ENCODE data around the gene C11orf21.

The C11orf21 gene

DNA sequence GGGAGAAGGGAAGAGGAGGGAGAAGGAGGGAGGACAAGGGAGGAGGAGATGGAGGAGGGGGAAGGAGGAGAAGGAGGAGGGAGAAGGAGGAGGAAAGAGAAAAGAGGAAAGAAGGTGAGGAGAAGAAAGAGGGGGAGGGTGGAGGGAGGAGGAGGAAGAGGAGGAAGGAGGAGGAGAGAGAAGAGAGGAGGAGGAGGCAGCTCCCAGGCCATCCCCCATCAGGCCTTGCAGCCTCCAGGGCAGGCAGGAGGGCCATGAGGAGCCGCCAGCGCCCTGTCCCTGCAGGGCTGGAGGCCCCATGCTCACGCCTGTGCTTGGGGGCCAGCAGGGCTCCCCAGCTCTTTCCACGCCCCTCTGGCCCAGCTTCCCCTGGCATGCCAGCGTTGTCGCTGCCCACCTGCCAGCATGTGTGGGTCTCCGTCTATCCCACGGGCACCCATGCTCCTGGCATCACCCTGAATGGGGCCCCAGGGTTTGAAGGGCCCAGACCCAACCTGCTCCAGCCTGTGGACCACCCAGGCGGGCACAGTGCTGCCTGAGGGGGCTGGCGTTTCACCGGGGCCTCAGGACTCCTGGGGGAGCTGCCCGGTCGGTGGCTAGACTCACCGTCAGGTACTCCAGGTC, 5.3 kb upstream of the C11orf21 start:
- TF ChIP-seq, protein P1, sequence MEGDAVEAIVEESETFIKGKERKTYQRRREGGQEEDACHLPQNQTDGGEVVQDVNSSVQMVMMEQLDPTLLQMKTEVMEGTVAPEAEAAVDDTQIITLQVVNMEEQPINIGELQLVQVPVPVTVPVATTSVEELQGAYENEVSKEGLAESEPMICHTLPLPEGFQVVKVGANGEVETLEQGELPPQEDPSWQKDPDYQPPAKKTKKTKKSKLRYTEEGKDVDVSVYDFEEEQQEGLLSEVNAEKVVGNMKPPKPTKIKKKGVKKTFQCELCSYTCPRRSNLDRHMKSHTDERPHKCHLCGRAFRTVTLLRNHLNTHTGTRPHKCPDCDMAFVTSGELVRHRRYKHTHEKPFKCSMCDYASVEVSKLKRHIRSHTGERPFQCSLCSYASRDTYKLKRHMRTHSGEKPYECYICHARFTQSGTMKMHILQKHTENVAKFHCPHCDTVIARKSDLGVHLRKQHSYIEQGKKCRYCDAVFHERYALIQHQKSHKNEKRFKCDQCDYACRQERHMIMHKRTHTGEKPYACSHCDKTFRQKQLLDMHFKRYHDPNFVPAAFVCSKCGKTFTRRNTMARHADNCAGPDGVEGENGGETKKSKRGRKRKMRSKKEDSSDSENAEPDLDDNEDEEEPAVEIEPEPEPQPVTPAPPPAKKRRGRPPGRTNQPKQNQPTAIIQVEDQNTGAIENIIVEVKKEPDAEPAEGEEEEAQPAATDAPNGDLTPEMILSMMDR (IDR thresholded peaks at IDR 0.05) = no peak
- peaks cover 0 to 45% (median 38%) of the 10 kb centered on the region in 4 donors for H3K4me1 ChIP-seq
- peak in 1 of 2 donors; percentile 65 for DNase-seq
- no peaks in the 10 kb centered on the region for H3K9me3 ChIP-seq
- peaks cover 0 to 19% of the 10 kb centered on the region in 2 donors for H3K27me3 ChIP-seq
- H3K36me3 ChIP-seq = no peaks in the 10 kb centered on the region
- peak overlapping the region; percentile 21 to 54 for H3K27ac ChIP-seq
- no peak overlapping the region for H3K4me3 ChIP-seq
- intact Hi-C loops (cut with DNase I; ENCODE audit: low total_unique reads) = loop anchor here (10.0 kb wide), 1 partner anchor 588 kb away; no protein-coding TSS in a partner anchor

DNA sequence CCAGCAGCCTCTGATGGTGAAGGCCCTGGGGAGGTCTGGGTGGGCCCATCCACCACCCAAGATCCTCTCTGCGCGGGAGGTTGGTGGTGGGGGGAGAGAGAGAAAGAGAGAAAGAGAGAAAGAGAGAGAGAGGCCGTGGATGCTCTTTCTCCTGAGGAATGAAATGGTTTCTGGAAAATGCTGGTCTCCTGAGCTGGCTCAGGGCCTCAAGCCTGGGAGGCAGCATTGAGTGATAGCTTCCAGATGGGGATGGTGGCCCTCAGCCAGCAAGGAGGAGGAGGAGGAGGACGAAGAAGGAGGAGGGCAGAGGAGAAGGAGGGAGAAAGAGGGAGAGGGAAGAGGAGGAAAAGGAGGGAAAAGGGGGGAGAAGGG, 4.7 kb upstream of the C11orf21 start:
- Histone ChIP-seq H3K9me3 (no peaks in the 10 kb centered on the region), H3K36me3 (no peaks in the 10 kb centered on the region), H3K4me3 (no peak overlapping the region), H3K27ac (peak overlapping the region; percentile 41 to 62), H3K4me1 (peaks cover 0 to 42% (median 36%) of the 10 kb centered on the region in 4 donors), H3K27me3 (peaks cover 0 to 19% of the 10 kb centered on the region in 2 donors)
- DNase-seq = peak; percentile 60 to 77
- TF ChIP-seq, protein P1 (IDR thresholded peaks at IDR 0.05) = no peak
- intact Hi-C loops (cut with DNase I; ENCODE audit: low total_unique reads) = loop anchor here (10.0 kb wide), 1 partner anchor 588 kb away; no protein-coding TSS in a partner anchor

DNA sequence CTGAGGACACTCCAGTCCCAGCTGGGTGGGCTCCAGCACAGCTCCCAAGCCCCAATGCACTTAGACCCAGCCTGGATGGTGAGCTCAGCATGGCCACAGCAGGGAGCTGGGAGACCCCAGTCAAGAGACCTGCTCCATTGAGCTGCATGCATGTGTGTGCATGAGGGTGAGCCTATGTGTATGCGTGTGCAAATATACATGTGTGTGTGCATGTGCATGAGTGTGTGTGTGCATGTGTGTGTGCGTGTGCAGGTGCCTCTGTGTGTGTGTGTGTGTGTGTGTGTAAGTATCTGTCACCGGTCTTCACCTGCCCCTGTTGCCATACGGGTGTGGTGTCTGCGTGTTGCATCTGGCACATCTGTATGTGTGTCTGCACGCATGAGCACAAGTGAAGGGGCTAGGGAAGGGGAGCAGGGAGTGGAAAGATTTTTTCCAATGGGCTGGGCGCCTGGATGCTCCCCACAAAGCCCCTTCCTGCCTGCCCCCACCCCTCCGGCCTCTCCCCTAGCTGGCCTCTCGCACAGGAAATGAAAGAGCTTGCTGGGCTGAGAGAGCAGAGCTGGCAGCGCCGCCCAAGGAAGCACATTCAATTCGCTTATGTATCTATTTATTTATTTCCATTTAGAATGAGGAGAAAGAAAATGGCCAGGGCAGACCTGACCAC, 4.2 kb upstream of the C11orf21 start:
- Histone ChIP-seq H3K4me3 (no peak overlapping the region), H3K4me1 (peaks cover 0 to 42% (median 36%) of the 10 kb centered on the region in 4 donors), H3K36me3 (no peaks in the 10 kb centered on the region), H3K27ac (peak overlapping the region; percentile 41 to 62), H3K27me3 (peaks cover 0 to 19% of the 10 kb centered on the region in 2 donors), H3K9me3 (no peaks in the 10 kb centered on the region)
- intact Hi-C loops (cut with DNase I; ENCODE audit: low total_unique reads) = loop anchor here (10.0 kb wide), 1 partner anchor 589 kb away; no protein-coding TSS in a partner anchor
- DNase-seq = peak in 1 of 2 donors; percentile 66
- TF ChIP-seq, protein P1 (IDR thresholded peaks at IDR 0.05) = no peak

DNA sequence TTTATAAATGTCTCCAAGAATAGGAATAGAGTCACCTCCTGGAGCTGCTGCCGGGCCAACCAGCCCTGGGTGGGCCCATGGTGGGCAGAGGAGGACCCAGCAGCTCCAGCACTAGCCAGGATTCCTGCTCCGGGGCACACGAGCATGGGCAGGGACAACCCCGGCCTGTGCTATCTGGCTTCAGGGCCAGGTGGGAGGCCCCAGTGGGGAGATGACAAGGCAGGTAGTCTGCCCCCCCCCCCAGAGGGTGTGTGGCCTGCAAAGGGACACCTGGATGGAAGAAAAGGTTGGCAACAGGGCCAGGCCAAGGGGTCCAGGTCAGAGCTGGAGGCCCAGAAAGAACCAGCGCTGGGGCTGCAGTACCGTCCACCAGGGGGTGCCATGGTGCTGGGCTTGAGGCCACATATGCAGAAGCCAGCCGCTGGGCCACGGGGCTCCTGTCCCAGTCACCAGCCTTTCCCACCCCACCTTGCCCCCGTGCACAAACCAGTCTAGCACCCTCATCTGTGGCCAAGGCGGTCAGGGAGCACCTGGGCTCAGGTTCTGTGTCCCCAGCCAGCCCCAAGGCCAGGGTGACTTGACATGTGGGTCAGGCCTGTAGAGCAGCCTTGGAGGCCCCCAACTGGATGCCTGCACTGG, 3.5 kb upstream of the C11orf21 start:
- TF ChIP-seq, protein P1 (IDR thresholded peaks at IDR 0.05) = peak; percentile 89 to 96
- peak; percentile 79 to 89 for DNase-seq
- intact Hi-C loops (cut with DNase I; ENCODE audit: low total_unique reads) = loop anchor here (10.0 kb wide), 1 partner anchor 590 kb away; no protein-coding TSS in a partner anchor
- Histone ChIP-seq H3K27ac (peak overlapping the region in 1 of 2 donors; percentile 5), H3K9me3 (no peaks in the 10 kb centered on the region), H3K4me3 (no peak overlapping the region), H3K36me3 (no peaks in the 10 kb centered on the region), H3K4me1 (peaks cover 0 to 42% (median 36%) of the 10 kb centered on the region in 4 donors), H3K27me3 (peaks cover 0 to 19% of the 10 kb centered on the region in 2 donors)

DNA sequence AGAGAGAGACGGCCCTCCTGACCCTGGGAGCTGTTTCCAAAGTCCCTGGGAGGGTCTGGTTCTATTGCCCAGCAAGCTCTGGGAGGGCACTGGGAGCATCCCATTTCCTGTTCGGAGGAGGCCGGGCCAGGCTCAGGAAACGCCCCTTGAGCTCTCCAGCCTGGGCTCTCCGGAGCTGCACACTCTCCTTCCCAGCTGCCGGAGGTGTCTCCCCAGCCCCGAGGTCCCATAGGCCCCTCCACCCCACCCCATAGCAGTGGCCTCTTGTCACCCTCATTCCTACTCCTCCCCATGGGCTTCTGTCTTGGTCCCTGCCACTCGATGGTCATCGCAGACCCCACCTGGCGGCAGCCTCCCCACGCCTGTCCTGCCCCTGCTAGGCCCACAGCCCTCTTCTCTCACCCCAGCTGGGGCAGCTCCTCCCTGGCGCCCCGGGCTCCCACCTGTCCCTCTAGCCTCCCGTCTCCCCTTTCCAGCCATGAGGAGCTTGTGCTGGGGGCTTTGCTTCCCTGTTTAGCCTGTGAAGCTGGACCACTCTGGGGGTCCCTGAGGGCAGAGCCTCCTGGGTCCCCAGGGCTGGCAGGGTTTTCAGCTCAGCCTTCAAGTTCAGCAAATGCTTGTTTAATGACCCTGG, 2.9 kb upstream of the C11orf21 start:
- TF ChIP-seq, protein P1 (IDR thresholded peaks at IDR 0.05) = no peak

More for the DNA sequence above, 2.9 kb upstream of the C11orf21 start:
- peaks cover 0 to 42% (median 36%) of the 10 kb centered on the region in 4 donors for H3K4me1 ChIP-seq
- no peaks in the 10 kb centered on the region for H3K9me3 ChIP-seq
- H3K36me3 ChIP-seq = no peaks in the 10 kb centered on the region
- no peak for DNase-seq
- no peak overlapping the region for H3K4me3 ChIP-seq
- H3K27ac ChIP-seq = peak overlapping the region in 1 of 2 donors; percentile 5
- peaks cover 0 to 19% of the 10 kb centered on the region in 2 donors for H3K27me3 ChIP-seq
- intact Hi-C loops (cut with DNase I; ENCODE audit: low total_unique reads) = loop anchor here (10.0 kb wide), 1 partner anchor 590 kb away; no protein-coding TSS in a partner anchor
